ENCODE results near the gene CLCF1.
"Not testable (repeated sequence)": the region's sequence is repeated elsewhere in the genome, so short reads cannot be mapped to it uniquely, and the experiment has no call there.

CLCF1 gene

DNA sequence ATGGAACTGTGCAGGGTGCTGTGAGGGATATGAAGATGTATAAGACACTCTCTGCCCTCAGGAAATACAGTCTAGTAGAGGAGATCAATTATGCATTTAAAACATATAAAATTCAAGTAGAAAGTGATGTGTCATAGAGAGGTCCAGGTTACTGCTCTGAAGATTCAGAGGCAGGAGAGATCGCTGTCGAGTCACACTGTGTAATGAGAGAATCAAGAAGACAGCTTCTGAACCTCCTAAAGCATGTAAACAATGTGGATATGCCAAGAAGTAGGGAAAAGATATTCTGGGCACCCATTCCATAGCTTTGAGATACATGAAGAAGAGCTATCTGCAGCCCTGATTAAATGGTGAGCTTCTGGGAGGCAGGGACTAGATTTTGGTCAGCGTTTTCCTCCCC is 53.4 kb downstream of the CLCF1 start:
- Histone ChIP-seq H3K4me3 (ENCODE audit: low read length in 2 of 2) (no peak overlapping the region), H4K91ac (ENCODE audit: low read depth, low read length, poor library complexity) (no peak overlapping the region), H3K18ac (ENCODE audit: low read length) (no peak overlapping the region), H3K4me2 (ENCODE audit: insufficient read depth, low read length, poor library complexity, severe bottlenecking) (no peak overlapping the region), H2BK12ac (ENCODE audit: low read length) (no peak overlapping the region), H3K27ac (replicated peaks; ENCODE audit: low read length) (no peak overlapping the region), H2BK5ac (ENCODE audit: low read length) (no peak overlapping the region), H2BK15ac (ENCODE audit: low read length) (no peak overlapping the region), H3K4me1 (ENCODE audit: control insufficient read depth in 2 of 2, insufficient read depth in 1 of 2, low read depth in 1 of 2, low read length in 2 of 2) (peaks cover 5 to 6% of the 10 kb centered on the region in 2 donors), H2BK120ac (ENCODE audit: low read depth, low read length) (no peak overlapping the region), H2AK5ac (ENCODE audit: low read depth, low read length) (no peak overlapping the region), H4K8ac (ENCODE audit: low read depth, low read length) (no peak overlapping the region), H3K14ac (ENCODE audit: low read length) (no peak overlapping the region), H2AFZ (ENCODE audit: low read length) (no peak overlapping the region), H3K9ac (ENCODE audit: low read depth, low read length, poor library complexity) (no peak overlapping the region), H3K27me3 (ENCODE audit: control insufficient read depth in 3 of 3, insufficient read depth in 3 of 3, low read depth in 1 of 3, low read length in 3 of 3) (peaks cover 0 to 9% (median 0%) of the 10 kb centered on the region in 3 experiments), H3K9me3 (replicated peaks in 1 of 2; ENCODE audit: control insufficient read depth in 2 of 2, insufficient read depth in 1 of 2, low read depth in 1 of 2, low read length in 2 of 2) (no peaks in the 10 kb centered on the region), H3K36me3 (replicated peaks in 1 of 2; ENCODE audit: control insufficient read depth in 2 of 2, insufficient read depth in 2 of 2, low read length in 2 of 2) (peaks cover 0 to 1% of the 10 kb centered on the region in 2 donors), H3K79me1 (ENCODE audit: low read depth, low read length) (no peaks in the 10 kb centered on the region), H3K23ac (ENCODE audit: low read depth, low read length, poor library complexity) (no peak overlapping the region), H3K4ac (ENCODE audit: low read length) (no peak overlapping the region)
- no peak for DNase-seq (ENCODE audit: low spot score)
- WGBS, 2 donors (ENCODE audit: extremely low coverage in 2 of 2, insufficient read length in 2 of 2, insufficient replicate concordance in 1 of 2), result no CpG with 5 or more reads among the region's 3 CpGs

DNA sequence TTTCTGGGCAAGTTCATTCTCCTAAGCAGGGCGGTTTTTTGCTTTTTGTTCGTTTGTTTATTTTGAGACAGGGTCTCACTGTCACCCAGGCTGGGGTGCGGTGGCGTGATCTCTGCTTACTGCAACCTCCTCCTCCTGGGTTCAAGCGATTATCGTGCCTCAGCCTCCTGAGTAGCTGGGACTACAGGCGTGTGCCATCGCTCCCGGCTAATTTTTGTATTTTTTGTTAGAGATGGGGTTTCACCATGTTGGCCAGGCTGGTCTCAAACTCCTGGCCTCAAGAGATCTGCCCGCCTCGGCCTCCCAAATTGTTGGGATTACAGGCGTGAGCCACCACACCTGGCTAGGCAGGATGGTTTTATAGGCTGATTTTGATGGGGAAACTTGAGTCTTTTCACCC is 54.5 kb downstream of the CLCF1 start:
- H3K4me2 ChIP-seq (ENCODE audit: insufficient read depth, low read length, poor library complexity, severe bottlenecking); H3K4ac ChIP-seq (ENCODE audit: low read length); H3K9me3 ChIP-seq (replicated peaks in 1 of 2; ENCODE audit: control insufficient read depth in 2 of 2, insufficient read depth in 1 of 2, low read depth in 1 of 2, low read length in 2 of 2); H3K14ac ChIP-seq (ENCODE audit: low read length); H3K79me1 ChIP-seq (ENCODE audit: low read depth, low read length); H4K91ac ChIP-seq (ENCODE audit: low read depth, low read length, poor library complexity); H2BK12ac ChIP-seq (ENCODE audit: low read length); H2BK15ac ChIP-seq (ENCODE audit: low read length); H2AFZ ChIP-seq (ENCODE audit: low read length); H3K9ac ChIP-seq (ENCODE audit: low read depth, low read length, poor library complexity); DNase-seq (ENCODE audit: low spot score); H3K27ac ChIP-seq (replicated peaks; ENCODE audit: low read length); H2BK120ac ChIP-seq (ENCODE audit: low read depth, low read length); H3K27me3 ChIP-seq (ENCODE audit: control insufficient read depth in 3 of 3, insufficient read depth in 3 of 3, low read depth in 1 of 3, low read length in 3 of 3); H2BK5ac ChIP-seq (ENCODE audit: low read length); H3K18ac ChIP-seq (ENCODE audit: low read length); H2AK5ac ChIP-seq (ENCODE audit: low read depth, low read length); H3K36me3 ChIP-seq (replicated peaks in 1 of 2; ENCODE audit: control insufficient read depth in 2 of 2, insufficient read depth in 2 of 2, low read length in 2 of 2); H3K23ac ChIP-seq (ENCODE audit: low read depth, low read length, poor library complexity); H3K4me1 ChIP-seq (ENCODE audit: control insufficient read depth in 2 of 2, insufficient read depth in 1 of 2, low read depth in 1 of 2, low read length in 2 of 2); H4K8ac ChIP-seq (ENCODE audit: low read depth, low read length): not testable (repeated sequence)
- peak overlapping the region in 1 of 2 donors; percentile 88 for H3K4me3 ChIP-seq (ENCODE audit: low read length in 2 of 2)
- no CpG with 5 or more reads among the region's 12 CpGs for whole genome bisulfite sequencing, 2 donors (ENCODE audit: extremely low coverage in 2 of 2, insufficient read length in 2 of 2, insufficient replicate concordance in 1 of 2)

DNA sequence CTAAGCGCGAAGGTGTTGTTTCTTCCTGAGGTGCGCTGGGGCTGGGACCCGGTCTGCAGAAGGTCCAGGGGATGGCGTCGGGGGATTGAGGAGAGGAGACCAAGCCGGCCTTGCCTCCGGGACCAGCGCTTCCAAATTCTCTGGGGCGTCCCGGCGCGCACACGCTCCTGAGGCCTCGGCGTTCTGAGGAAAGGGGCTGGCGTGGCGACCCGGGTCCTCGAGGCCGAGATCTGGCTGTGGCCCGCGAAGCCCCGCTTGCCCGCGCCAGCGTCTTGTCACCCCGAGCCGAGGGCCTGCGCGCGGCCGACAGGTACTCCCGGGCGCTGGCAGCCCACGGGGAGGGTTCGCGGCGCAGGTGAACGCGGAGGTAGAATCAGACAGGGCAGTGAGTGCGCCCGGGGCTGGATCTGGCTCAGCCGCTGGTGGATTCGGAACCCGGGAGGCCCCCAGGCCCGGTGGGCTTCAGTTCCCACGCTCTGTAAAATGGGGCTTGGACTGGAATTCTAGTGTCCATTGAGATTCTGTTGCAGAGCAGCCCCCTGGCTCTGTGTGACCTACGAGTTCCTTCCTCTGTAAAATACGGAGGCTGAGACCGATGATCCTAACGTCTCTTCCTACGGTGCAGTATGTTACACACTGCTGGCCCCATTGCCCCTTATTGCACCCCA is 55.4 kb downstream of the CLCF1 start:
- no peak overlapping the region for H3K4ac ChIP-seq (ENCODE audit: low read length)
- H3K9me3 ChIP-seq (replicated peaks in 1 of 2; ENCODE audit: control insufficient read depth in 2 of 2, insufficient read depth in 1 of 2, low read depth in 1 of 2, low read length in 2 of 2), result no peaks in the 10 kb centered on the region
- H3K4me2 ChIP-seq (ENCODE audit: insufficient read depth, low read length, poor library complexity, severe bottlenecking), result peak overlapping the region; percentile 92
- no peak overlapping the region for H4K91ac ChIP-seq (ENCODE audit: low read depth, low read length, poor library complexity)
- peak overlapping the region; percentile 90 for H3K18ac ChIP-seq (ENCODE audit: low read length)
- DNase-seq (ENCODE audit: low spot score), result no peak
- H3K23ac ChIP-seq (ENCODE audit: low read depth, low read length, poor library complexity), result peak overlapping the region; percentile 92
- peak overlapping the region; percentile 98 for H2AFZ ChIP-seq (ENCODE audit: low read length)
- no peak overlapping the region for H4K8ac ChIP-seq (ENCODE audit: low read depth, low read length)
- no peak overlapping the region for H3K27ac ChIP-seq (replicated peaks; ENCODE audit: low read length)
- no peaks in the 10 kb centered on the region for H3K79me1 ChIP-seq (ENCODE audit: low read depth, low read length)
- no peak overlapping the region for H2AK5ac ChIP-seq (ENCODE audit: low read depth, low read length)
- WGBS, 2 donors (ENCODE audit: extremely low coverage in 2 of 2, insufficient read length in 2 of 2, insufficient replicate concordance in 1 of 2), result no CpG with 5 or more reads among the region's 53 CpGs
- H3K14ac ChIP-seq (ENCODE audit: low read length), result no peak overlapping the region
- no peak overlapping the region for H2BK12ac ChIP-seq (ENCODE audit: low read length)
- H3K27me3 ChIP-seq (ENCODE audit: control insufficient read depth in 3 of 3, insufficient read depth in 3 of 3, low read depth in 1 of 3, low read length in 3 of 3), result peaks cover 0 to 9% (median 0%) of the 10 kb centered on the region in 3 experiments
- peak overlapping the region; percentile 59 for H2BK5ac ChIP-seq (ENCODE audit: low read length)
- no peak overlapping the region for H2BK15ac ChIP-seq (ENCODE audit: low read length)
- no peak overlapping the region for H2BK120ac ChIP-seq (ENCODE audit: low read depth, low read length)
- H3K4me3 ChIP-seq (ENCODE audit: low read length in 2 of 2), result peak overlapping the region; percentile 88 to 90
- peaks cover 5 to 6% of the 10 kb centered on the region in 2 donors for H3K4me1 ChIP-seq (ENCODE audit: control insufficient read depth in 2 of 2, insufficient read depth in 1 of 2, low read depth in 1 of 2, low read length in 2 of 2)
- H3K9ac ChIP-seq (ENCODE audit: low read depth, low read length, poor library complexity), result peak overlapping the region; percentile 88
- H3K36me3 ChIP-seq (replicated peaks in 1 of 2; ENCODE audit: control insufficient read depth in 2 of 2, insufficient read depth in 2 of 2, low read length in 2 of 2), result peaks cover 0 to 1% of the 10 kb centered on the region in 2 donors

DNA sequence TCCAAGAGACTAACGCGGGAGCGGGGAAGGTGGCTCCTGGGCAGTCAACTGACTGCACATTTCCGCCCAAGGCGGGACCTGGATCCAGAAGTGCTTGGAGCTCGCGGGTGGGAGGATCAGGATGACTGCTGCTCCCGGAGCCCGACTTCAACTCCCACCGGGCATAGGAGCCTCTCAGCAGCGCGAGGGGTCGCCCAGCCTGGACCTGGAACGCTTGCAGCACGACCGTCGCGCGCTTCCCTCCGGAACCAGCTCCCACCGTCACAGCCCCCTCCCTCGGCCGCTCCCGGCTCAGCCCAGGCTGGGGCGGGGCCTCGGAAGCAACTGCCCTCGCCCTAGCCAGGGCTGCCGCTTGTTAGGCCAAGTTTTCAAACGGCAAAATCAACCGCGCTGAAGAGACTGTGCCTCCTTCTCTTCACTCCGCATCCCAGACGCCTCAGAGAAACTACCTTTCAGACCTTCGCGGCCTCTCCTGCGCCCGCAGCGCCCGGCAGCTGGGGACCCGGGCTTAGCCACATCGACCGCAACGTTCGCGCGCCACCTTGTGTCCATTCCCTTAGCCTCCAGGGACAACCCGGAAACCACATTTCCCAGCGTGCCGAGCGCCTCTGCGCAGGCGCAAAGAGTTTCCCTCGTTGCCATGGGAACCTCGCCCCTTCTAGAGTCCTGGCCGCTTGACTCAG is 56.1 kb downstream of the CLCF1 start:
- peaks cover 0 to 1% of the 10 kb centered on the region in 2 donors for H3K36me3 ChIP-seq (replicated peaks in 1 of 2; ENCODE audit: control insufficient read depth in 2 of 2, insufficient read depth in 2 of 2, low read length in 2 of 2)
- H3K4me2 ChIP-seq (ENCODE audit: insufficient read depth, low read length, poor library complexity, severe bottlenecking), result peak overlapping the region; percentile 92
- peak overlapping the region; percentile 90 for H3K9ac ChIP-seq (ENCODE audit: low read depth, low read length, poor library complexity)
- H3K27me3 ChIP-seq (ENCODE audit: control insufficient read depth in 3 of 3, insufficient read depth in 3 of 3, low read depth in 1 of 3, low read length in 3 of 3), result peaks cover 0 to 9% (median 0%) of the 10 kb centered on the region in 3 experiments
- peak overlapping the region; percentile 92 for H3K23ac ChIP-seq (ENCODE audit: low read depth, low read length, poor library complexity)
- H2BK5ac ChIP-seq (ENCODE audit: low read length), result peak overlapping the region; percentile 59
- H4K91ac ChIP-seq (ENCODE audit: low read depth, low read length, poor library complexity), result no peak overlapping the region
- H2BK120ac ChIP-seq (ENCODE audit: low read depth, low read length), result no peak overlapping the region
- H3K14ac ChIP-seq (ENCODE audit: low read length), result no peak overlapping the region
- no peak overlapping the region for H2BK15ac ChIP-seq (ENCODE audit: low read length)
- H2AK5ac ChIP-seq (ENCODE audit: low read depth, low read length), result no peak overlapping the region
- DNase-seq (ENCODE audit: low spot score), result peak; percentile 99
- no peak overlapping the region for H3K4ac ChIP-seq (ENCODE audit: low read length)
- H3K9me3 ChIP-seq (replicated peaks in 1 of 2; ENCODE audit: control insufficient read depth in 2 of 2, insufficient read depth in 1 of 2, low read depth in 1 of 2, low read length in 2 of 2), result no peaks in the 10 kb centered on the region
- H3K4me1 ChIP-seq (ENCODE audit: control insufficient read depth in 2 of 2, insufficient read depth in 1 of 2, low read depth in 1 of 2, low read length in 2 of 2), result peaks cover 3 to 5% of the 10 kb centered on the region in 2 donors
- peak overlapping the region; percentile 97 for H3K18ac ChIP-seq (ENCODE audit: low read length)
- peak overlapping the region; percentile 96 for H3K27ac ChIP-seq (replicated peaks; ENCODE audit: low read length)
- no peaks in the 10 kb centered on the region for H3K79me1 ChIP-seq (ENCODE audit: low read depth, low read length)
- peak overlapping the region; percentile 98 for H2AFZ ChIP-seq (ENCODE audit: low read length)
- H4K8ac ChIP-seq (ENCODE audit: low read depth, low read length), result no peak overlapping the region
- H3K4me3 ChIP-seq (ENCODE audit: low read length in 2 of 2), result peak overlapping the region; percentile 88 to 90
- no CpG with 5 or more reads among the region's 55 CpGs for WGBS, 2 donors (ENCODE audit: extremely low coverage in 2 of 2, insufficient read length in 2 of 2, insufficient replicate concordance in 1 of 2)
- H2BK12ac ChIP-seq (ENCODE audit: low read length), result no peak overlapping the region

Data from neuronal stem cell (in vitro differentiated cells).